Measurements from ENCODE around the gene GLIPR1L1. TPM values are rescaled to one million over a fixed set of nuclear protein-coding genes. Genes with fewer than 3 reads are reported as not detected.

The GLIPR1L1 gene
- total RNA-seq, 1 experiment from 2014 or later, result not detected

DNA sequence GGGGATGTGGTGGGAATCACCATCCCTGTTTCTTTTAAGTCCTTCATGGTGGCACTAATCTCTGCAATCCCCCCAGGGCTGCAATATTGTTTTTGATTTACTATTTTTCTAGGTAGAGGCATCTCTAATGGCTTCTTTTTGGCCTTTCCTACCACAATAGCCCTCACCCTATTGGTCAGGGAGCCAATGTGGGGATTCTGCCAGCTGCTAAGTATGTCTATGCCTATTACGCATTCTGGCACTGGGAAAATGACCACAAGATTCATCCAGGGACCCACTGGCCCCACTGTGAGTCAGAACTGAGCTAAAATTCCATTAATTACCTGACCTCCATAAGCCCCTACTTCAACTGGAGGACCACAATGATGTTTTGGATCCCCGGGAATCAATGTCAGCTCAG lies 40.5 kb downstream of the GLIPR1L1 start (continued):
- TF ChIP-seq SP1 (IDR thresholded peaks at IDR 0.05; ENCODE audit: low read depth), result no peak
- no peak for TF ChIP-seq RAD21 (IDR thresholded peaks at IDR 0.05; ENCODE audit: low read depth)
- no peak for TF ChIP-seq ZNF274 (IDR thresholded peaks at IDR 0.05; ENCODE audit: low read depth, low read length)
- TF ChIP-seq POLR2AphosphoS5 (IDR thresholded peaks at IDR 0.05; ENCODE audit: low read depth, low read length), result no peak
- TF ChIP-seq TCF7L2 (IDR thresholded peaks at IDR 0.05; ENCODE audit: borderline replicate concordance, extremely low read depth, insufficient read depth, insufficient read length), result no peak
- TF ChIP-seq JUND (IDR thresholded peaks at IDR 0.05), result no peak
- TF ChIP-seq, protein P1, sequence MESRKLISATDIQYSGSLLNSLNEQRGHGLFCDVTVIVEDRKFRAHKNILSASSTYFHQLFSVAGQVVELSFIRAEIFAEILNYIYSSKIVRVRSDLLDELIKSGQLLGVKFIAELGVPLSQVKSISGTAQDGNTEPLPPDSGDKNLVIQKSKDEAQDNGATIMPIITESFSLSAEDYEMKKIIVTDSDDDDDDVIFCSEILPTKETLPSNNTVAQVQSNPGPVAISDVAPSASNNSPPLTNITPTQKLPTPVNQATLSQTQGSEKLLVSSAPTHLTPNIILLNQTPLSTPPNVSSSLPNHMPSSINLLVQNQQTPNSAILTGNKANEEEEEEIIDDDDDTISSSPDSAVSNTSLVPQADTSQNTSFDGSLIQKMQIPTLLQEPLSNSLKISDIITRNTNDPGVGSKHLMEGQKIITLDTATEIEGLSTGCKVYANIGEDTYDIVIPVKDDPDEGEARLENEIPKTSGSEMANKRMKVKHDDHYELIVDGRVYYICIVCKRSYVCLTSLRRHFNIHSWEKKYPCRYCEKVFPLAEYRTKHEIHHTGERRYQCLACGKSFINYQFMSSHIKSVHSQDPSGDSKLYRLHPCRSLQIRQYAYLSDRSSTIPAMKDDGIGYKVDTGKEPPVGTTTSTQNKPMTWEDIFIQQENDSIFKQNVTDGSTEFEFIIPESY (IDR thresholded peaks at IDR 0.05; ENCODE audit: extremely low read depth, insufficient replicate concordance, low read length), result no peak
- TF ChIP-seq CBX3 (IDR thresholded peaks at IDR 0.05; ENCODE audit: low read depth), result no peak

DNA sequence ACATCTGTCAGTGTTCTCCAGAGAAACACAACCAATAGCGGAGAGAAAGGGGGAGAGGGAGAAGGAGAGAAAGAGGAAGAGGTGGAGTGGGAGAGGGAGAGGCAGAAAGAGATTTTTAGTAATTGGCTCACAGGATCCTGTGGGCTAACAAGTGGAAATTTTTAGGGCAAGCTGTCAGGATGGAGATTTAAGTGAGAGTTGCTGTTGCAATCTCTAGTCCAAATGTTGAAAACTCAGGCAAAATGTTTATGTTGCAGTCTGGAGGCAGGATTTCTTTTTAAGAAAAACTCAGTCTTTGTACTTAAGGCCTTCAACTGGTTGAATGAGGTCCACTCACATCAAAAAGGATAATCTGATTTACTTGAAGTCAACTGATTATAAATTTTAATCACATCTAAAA lies 43.9 kb downstream of the GLIPR1L1 start:
- no peak for DNase-seq (ENCODE audit: low read depth, low spot score)
- intact Hi-C loops (cut with micrococcal nuclease), result no loop called here
- H3K27me3 ChIP-seq (ENCODE audit: insufficient read depth, low read length), result no peaks in the 10 kb centered on the region
- RAD21 ChIA-PET (ENCODE audit: low non-redundant PET in 1 of 2, low total read pairs in 2 of 2, uncharacterized antibody in 2 of 2, unreplicated experiment in 2 of 2), result no interaction called here
- no peaks in the 10 kb centered on the region for H4K20me1 ChIP-seq (ENCODE audit: insufficient read depth)
- no peak overlapping the region for H3K4me2 ChIP-seq (ENCODE audit: low read length)
- 0 out of 4 replicates have a peak, but pooled peaks cover 0 to 3% of the 10 kb centered on the region in 2 experiments for H3K9me3 ChIP-seq (ENCODE audit: control insufficient read depth in 1 of 2, insufficient read depth in 1 of 2, low read depth in 1 of 2, low read length in 2 of 2)
- no peaks in the 10 kb centered on the region for H3K9me2 ChIP-seq (ENCODE audit: insufficient read depth)
- H3K27ac ChIP-seq (ENCODE audit: low read depth, low read length), result no peak overlapping the region
- CTCF ChIA-PET, result interaction anchor here (1.3 kb wide), 1 partner anchor 13 kb away, joined by 3 read pairs; no protein-coding TSS in a partner anchor
- peaks cover 3% of the 10 kb centered on the region for H3K79me2 ChIP-seq (ENCODE audit: insufficient read depth, low read length)
- POLR2A ChIA-PET, result no interaction called here
- BruUV-seq (replicated peaks), result no TSS peak
- ATAC-seq, result no peak
- H3K36me3 ChIP-seq (ENCODE audit: control insufficient read depth in 1 of 2, insufficient read depth in 2 of 2, low read length in 2 of 2), result no peaks in the 10 kb centered on the region
- H3K4me1 ChIP-seq (ENCODE audit: control insufficient read depth in 1 of 2, insufficient read depth in 2 of 2, low read length in 2 of 2), result no peaks in the 10 kb centered on the region
- H3K4me3 ChIP-seq (replicated peaks in 1 of 2; ENCODE audit: low read depth in 1 of 2, low read length in 2 of 2), result no peak overlapping the region
- H2AFZ ChIP-seq (ENCODE audit: low read depth, low read length, poor library complexity, severe bottlenecking), result no peak overlapping the region
- TF ChIP-seq, protein P1 (IDR thresholded peaks at IDR 0.05; ENCODE audit: extremely low read depth, insufficient replicate concordance, low read length), result no peak
- TF ChIP-seq, protein P2, sequence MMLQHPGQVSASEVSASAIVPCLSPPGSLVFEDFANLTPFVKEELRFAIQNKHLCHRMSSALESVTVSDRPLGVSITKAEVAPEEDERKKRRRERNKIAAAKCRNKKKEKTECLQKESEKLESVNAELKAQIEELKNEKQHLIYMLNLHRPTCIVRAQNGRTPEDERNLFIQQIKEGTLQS (IDR thresholded peaks at IDR 0.05), result no peak
- TF ChIP-seq EGR1 (IDR thresholded peaks at IDR 0.05; ENCODE audit: low read depth) (no peak), CBX3 (IDR thresholded peaks at IDR 0.05; ENCODE audit: low read depth) (no peak), CEBPB (IDR thresholded peaks at IDR 0.05; ENCODE audit: low read depth) (no peak), EZH2 (IDR thresholded peaks at IDR 0.05) (no peak), SP1 (IDR thresholded peaks at IDR 0.05; ENCODE audit: low read depth) (no peak), TCF7L2 (IDR thresholded peaks at IDR 0.05; ENCODE audit: borderline replicate concordance, extremely low read depth, insufficient read depth, insufficient read length) (no peak), RAD21 (IDR thresholded peaks at IDR 0.05; ENCODE audit: low read depth) (no peak)
- no peak overlapping the region for H3K9ac ChIP-seq (ENCODE audit: low read length)

Measured in HCT116 (cell line).